CD4-positive, alpha-beta T cell treated with Interleukin-17A for 1 hour (primary cell): ENCODE measurements around the gene ILKAP.

ENCODE experiments used
- DNase-seq: peaks from one replicate; pipeline ENCODE4 v3.0.0-alpha.2; 2020

Gene ILKAP

DNA sequence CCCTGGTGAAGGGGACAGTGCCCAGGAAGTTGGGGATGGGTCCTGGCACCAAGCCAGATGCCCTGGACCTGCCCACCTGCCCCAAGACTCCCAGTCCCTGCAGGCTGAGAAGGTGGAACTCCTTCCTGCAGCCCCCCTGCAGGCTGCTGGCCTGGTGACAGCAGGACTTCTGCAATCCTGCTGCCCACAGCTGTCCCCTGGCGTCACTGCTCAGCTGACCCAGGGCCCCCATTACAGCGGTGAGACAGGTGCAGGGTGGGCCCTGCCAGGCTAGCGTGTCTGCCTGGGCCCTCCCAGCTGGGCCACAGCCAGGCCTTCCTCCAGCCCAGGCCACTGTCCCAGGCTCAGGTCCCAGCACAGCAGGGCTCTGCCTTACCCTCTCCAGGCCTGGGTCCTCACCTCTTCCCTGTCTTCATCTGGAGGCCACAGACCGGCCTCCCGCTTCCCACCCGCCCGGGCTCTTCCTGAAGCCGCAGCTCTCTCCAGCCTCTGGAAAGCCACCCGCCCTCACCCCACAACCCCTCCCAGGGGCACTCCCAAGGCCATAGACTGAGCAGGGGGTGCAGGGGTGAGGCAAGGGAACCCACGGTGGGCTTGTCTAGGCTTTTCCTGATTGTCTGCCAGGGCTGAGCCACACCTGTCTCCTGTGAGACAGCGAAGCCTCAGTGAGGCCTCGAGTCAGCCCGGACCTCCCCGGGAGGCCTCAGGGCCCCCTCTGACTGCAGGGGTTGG, 53.5 kb downstream of the ILKAP start:
- DNase-seq: no peak

DNA sequence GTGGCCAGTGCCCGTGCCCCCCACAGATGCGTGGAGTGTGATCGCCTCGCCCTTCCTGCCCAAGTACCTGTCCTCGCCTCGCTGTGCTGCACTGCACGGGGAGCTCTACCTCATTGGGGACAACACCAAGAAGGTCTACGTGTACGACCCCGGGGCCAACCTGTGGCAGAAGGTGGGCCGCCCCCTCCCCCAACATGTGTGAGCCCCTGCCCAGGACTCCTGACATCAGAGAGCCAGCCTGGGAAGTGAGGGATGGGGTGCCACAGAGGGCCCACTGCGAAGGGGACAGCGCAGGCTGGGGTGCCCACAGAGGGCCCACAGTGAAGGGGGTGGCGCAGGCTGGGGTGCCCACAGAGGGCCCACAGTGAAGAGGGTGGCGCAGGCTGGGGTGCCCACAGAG, 54.5 kb downstream of the ILKAP start:
- DNase-seq: no peak

DNA sequence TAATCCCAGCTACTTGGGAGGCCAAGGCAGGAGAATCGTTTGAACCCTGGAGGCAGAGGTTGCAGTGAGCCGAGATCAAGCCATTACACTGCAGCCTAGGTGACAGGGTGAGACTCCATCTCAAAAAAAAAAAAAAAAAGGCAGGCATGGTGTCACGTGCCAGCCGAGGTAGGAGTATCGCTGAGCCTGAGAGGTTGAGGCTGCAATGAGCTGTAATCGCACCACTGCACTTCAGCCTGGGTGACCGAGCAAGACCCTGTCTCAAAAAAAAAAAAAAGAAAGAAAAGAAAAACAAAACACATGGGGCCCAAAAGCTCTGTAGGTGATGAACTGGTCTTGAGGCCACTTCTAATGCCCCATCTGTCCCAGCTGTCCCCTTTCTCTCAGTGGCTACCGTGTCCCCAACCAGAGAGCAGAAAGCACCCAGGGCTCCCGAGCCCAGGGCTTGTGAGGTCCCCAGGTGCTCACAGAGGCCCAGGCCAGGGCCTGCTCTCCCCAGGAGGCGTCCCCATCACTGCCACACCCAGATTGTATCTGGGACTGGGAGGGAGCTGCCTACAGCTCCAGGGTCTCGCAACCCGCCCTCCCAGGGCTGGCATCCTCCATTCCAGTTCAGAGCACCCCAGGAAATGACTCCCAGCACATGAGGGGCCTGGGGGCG, 56.5 kb downstream of the ILKAP start:
- no peak for DNase-seq

DNA sequence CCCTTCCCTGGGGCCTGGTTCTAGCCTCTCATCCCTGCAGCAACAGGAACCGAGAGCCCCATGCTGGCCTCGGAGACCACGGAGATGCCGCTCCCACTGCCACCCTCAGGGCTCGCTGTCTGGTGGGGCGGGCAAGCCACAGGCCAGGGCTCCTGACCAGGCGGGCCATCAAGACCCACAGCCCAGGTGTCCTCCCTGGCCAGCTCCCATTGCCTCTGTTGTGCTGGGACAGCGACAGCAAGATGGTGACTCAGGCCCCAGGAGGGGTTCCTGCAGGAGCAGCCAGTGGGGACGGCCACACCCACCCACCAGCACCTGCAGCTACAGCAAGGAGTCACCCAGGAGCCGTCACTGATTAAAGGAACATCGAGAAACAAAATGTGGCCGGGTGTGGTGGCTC, 57.6 kb downstream of the ILKAP start:
- no peak for DNase-seq

DNA sequence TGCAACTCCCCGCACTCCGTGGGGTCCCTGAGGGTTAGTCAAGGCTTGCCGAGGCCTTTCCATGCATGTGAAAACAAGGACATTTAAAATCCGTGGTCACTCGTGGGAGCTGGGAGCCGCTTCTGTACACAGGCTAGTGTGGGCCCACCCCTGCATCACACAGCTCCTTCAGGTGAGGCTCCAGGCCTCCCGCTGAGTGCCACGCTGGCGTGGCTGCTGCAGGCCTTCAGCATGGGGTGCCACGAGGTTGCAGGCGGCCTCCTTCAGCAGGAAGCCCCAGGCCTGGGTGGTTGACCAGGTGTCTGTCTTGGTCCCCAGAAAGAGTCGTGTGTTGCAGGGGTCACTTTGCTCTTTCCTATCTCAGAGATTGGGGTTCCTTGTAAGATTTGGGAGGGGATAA, 58.4 kb downstream of the ILKAP start:
- DNase-seq: no peak

DNA sequence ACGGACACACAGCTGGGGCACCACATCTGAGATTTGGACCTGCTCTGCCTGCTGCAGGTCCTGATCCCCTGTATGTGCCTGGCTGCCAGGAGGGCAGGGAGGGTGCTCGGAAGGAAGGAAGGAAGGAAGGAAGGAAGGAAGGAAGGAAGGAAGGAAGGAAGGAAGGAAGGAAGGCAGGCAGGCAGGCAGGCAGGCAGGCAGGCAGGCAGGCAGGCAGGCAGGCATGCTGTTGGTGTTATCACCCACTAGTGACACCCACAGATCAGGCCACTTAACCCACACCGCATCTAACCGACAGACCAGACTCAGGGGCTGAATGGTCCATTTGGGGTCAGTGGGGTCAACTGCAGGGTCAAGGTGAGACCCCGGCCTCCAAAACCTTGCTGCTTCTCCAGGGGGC, 59.2 kb downstream of the ILKAP start:
- DNase-seq: no peak

DNA sequence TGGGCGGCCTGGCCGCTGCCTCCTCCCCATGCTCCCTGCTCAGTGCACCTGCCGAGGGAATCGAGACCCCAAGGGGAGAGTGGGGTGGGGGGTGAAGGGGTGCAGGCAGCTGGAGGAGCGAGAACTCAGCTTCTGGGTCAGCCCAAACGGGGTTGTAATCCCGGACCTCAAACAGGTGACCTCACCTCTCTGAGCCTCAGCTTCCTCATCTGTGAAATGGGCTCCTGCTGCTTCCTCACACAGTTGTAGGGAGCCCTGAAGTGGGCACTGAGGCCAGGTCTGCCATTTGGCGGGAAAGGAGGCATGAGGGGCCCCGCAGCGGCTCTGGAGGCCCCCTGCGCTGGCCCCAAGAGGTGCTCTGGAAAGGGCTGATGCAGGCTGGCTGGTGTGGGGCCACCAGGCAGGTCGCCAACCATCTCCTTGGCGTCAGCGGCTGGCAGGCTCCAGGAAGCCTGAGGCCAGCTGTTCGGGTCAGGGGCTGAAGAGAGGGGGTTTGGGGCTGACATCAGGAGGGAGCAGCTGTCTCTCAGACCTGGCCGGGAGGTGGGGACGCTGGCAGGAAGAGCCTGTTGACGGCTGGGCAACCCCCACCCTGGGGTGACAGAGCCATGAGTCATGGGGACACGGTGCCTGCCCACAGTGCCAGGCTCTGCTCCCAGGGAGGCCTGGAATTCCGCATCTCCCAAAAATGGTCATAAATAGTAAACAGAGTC, 60.1 kb downstream of the ILKAP start:
- no peak for DNase-seq

DNA sequence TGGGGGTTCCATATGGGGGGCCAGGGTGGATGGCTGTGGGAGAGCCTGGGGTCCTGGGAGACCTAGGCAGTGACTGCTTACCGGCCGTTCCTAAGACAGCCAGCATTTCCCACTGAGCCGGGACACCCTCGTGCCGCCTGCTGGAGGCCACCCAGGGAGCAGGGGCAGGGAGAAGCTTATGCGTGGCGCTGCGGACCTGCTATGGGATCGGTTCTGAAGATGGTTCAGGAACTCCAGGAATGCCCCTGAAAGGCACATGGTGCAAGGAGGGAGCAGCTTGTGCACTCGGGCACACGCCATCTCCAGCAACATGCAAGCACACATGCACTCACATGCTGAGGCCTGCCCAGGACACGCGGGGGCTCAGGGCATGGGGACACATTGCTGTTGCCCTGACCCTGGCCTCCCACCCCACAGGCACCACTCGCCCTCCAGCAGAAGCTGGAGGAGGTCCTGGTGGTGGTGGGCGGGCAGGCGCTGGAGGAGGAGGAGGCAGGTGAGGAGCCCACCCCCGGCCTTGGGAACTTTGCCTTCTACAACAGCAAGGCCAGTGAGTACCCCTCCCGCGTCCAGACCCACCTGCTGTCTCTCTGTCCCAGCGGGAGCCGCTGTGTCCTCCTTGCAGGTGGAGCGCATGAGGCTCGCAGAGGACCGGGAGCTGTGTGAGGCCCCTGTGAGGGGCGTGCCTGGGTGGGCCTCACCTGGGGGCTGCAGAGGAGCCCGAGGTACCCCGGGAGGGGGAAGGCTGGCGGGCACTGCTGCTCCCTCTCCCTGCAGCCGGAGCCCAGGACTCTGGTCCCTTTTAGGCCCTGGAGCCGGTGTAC, 60.9 kb downstream of the ILKAP start:
- no peak for DNase-seq

DNA sequence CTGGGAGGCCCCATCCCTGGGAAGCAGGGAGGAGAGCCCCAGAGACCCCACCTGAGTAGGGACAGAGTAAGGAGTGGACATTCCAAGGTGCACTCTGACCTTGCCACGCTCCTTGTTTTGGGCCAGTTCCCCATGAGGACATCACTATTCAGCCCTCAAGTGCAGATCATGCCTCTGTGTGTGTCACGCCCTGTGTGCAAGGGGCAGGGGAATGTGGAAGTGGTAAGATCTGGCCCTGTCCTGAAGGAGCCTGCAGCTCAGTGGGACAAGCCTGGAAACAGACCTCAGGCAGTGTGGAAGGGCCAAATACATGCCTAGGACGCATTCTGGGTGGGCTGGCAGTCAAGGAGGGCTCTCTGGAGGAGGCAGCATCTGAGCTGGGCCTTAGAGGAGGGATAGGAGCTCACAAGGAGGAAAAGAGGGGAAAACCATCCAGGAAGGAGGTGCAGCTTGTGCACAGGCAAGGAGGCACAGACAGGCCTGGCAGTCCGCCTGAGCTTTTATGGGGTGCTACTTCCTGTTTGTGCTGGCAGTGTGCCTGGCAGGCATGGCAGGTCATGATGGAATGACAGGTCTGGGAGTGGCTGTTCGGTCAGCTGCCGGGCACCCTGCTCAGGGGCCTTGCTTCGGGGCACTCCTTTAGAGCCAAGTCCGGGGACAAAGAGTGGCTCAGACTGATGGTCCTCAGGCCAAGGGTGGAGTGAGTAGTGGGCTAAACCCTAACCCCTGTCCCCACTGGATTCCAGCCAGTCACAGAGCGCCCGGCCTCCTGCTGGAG, 61.8 kb downstream of the ILKAP start:
- no peak for DNase-seq

DNA sequence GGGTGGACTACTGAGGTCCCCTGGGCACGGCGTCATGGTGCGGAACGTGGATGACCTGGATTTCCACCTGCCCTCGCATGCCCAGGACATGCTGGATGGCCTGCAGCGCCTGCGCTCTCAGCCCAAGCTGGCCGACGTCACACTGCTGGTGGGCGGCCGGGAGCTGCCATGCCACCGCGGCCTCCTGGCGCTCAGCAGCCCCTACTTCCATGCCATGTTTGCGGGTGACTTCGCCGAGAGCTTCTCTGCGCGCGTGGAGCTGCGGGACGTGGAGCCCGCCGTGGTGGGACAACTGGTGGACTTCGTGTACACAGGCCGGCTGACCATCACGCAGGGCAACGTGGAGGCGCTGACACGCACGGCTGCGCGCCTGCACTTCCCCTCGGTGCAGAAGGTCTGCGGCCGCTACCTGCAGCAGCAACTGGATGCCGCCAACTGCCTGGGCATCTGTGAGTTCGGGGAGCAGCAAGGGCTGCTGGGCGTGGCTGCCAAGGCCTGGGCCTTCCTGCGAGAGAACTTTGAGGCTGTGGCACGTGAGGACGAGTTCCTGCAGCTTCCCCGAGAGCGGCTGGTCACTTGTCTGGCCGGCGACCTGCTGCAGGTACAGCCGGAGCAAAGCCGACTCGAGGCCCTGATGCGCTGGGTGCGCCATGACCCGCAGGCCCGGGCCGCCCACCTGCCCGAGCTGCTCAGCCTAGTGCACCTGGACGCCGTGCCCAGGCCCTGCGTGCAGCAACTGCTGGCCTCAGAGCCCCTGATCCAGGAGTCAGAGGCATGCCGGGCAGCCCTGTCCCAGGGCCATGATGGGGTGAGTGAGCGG, 62.6 kb downstream of the ILKAP start:
- no peak for DNase-seq

DNA sequence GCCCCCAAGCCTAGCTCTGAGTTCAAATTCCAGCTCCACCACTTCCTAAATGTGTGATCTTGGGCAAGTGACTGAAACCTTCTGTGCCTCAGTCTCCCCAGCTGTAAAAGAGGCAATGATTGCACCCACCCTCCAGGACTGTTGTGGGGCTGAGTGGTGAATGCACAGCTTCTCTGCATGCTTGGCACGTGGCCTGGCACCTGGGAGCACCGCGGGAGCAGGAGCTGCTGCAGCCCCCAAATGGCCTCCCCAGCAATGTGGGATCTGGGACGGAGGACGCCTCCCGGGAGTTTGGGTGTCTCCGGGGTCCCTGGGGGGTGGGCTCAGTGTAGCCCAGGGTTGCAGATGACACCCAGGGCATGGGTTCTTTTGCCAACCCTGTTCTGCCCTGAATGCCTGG, 63.5 kb downstream of the ILKAP start:
- DNase-seq: no peak

DNA sequence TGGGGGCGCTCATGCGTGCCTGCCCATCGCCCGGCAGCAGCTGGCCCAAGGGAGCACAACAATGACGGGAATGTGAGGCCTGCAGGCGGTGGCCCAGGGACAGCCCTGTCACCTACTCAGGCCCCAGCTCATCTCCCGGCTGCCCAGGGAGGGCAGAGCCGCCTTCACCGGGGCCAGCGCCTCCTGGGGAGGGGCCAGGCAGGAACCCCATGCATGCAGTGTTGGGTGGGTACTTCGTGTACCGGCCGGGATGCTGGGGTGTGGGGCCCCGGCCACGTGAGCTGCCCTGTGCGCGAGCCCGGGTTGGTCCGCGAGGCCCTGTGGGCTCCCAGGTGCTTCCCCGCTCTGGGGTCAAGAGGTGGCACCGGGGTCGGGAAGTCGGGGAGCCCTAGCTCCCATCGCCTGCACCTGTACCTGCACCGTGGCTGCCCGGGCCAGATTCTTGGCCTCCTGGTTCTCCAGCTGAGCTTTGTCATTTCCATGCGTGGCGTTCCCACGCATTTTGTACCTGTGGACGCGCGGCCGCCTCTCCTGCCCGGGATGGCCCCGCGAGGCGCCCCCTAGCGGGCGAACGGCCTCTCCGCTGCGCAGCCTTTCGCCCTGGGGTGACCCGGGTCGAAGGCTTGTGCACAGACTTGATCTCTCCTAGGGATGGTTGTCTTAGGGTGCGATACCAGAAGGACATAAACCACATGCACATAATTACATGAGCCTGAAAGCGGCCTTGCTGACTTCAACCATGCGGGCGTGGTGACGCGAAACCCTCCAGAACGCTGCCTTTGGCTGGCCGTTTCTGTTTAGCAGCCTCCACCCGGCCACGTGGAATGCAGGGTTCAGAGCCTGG, 64.1 kb downstream of the ILKAP start:
- DNase-seq: peak; percentile 25

DNA sequence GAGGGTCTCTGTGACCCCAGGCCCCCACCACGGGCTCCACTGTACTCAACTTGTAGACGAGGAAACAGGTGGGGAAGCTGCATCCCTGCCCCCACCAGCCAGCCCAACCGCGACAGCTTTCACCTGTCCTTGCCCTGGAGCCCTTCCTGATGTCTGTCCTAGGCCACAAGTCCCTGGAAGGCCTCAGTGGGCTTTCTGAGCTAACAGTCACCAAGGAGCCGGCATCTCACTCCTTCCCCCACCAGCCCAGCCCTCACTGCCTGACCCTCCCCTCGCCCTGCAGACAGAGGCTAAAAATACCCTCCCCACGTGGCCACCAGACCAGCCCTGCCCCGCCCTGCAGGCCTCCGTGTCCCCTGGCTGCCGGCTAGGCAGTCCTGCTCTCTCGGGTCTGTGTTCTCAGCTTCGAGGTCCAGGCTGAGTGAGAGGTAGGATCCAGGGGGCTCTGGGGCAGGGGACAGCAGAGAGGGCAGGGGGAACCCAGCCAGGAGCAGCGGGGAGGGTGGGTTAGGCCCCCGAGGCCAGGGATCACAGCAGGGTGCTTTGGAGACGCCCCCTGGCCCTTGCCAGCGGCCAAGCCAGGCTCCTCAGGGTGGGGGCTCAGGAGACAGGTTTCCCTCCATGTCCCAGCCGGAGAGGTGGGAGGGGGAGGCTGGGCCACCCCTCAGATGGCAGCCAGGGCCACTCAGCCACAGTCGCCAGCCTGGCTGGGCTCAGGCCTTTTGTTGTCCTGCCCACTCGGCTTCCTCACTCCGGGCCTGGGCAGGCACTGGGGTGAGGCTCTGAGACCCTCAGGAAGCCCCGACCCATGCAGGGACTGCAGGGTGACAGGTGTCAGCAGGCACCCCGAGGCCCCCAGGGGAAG, 64.9 kb downstream of the ILKAP start, which contains the start of gene KLHL30:
KLHL30 (plus strand) TSS at position 338 of the 865 bp plus-strand sequence. CDS start 2,087 bp downstream, outside the sequence.
- no peak for DNase-seq

DNA sequence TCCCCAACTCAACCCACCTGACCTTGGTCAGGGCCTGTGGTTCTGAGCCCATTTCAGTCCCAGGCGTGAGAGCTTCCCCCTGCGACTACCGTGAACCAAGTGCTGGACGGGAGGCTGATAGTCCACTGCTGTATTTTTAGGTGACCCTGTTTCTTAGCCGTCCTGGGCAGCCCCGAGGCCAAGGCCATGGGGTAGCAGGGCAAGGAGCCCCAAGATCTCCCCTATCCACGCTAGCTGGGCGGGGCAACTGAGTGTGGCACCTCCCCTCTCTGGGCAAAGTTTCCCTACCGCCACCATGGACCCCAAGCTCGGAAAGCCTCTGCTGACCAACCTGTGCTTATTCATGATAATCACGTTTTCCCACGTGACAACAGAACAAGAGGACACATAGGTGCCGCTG, 65.6 kb downstream of the ILKAP start:
- no peak for DNase-seq

DNA sequence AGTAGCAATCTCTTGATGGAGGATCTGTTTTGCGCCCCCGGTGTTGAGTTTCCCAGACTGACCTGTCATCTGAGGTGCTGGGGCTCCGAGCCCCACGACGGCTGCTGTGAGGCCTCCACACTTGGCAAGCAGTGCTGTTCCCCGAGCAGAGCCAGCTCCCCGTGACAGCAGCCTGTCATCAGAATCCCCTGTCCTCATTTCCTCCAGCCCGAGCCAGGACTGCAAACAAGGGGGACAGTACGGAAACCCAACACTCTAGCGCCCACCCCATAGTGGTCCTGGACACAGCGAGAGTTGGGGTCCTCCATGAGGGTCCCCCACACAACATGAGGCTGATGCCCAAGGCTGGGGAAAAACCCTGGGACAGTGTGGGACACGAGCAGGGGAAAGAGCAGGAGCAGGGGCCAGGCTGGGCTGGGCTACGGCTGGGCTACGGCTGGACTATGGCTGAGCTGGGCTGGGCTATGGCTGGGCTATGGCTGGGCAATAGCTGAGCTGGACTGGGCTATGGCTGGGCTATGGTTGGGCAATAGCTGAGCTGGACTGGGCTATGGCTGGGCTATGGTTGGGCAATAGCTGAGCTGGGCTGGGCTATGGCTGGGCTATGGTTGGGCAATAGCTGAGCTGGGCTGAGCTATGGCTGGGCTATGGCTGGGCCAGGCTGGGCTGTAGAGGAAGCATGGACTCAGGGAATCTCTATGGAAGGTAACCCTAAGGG, 66.5 kb downstream of the ILKAP start:
- DNase-seq: no peak

DNA sequence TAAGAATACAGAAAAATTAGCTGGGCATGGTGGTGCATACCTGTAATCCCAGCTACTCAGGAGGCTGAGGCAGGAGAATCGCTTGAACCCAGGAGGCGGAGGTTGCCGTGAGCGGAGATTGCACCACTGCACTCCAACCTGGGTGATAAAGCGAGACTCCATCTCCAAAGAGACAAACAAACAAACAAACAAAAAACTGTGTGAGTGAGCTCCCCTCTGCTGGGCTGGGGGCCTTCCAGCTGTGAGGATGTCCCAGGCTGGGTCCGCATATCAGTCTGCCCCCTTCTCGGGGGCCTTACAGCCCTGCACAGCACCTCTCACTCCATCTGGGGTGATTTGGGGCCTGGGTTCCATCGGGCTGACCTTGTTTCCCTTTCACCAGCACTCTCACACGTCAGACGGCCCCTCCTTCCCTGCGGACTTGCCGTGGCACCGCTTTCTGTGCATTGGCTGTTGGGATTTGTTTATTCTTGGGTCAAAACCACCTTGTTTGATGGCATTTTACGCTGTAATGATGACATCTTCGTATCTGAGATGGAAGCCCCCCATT, 67.8 kb downstream of the ILKAP start:
- no peak for DNase-seq

DNA sequence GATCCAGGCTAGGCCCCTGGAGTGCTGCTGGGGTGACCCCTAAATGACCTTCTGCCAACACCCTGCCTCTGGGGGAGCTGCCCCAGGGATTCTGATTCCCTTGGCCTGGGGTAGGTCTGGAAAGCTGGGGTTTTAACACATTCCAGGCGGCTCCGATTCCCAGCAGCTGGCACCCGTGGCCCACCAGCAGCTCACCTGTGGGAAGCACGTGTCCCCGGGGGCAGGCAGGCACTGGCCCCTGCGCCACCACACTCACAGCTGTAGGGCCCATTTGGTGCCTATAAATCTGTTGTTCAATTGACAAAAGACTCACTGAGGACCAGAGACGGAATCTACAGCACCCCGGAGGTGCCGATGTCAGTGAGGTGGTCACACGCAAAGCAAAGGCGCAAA, 69.1 kb downstream of the ILKAP start:
- DNase-seq: no peak
